SK-N-SH (cell line): Measurements from ENCODE around the gene ARHGAP4. TPM values are rescaled to one million over a fixed set of nuclear protein-coding genes. Genes with fewer than 3 reads are reported as not detected.

Experiments
- CTCF ChIA-PET: fragments of 300-600, 350-600 bp; formaldehyde crosslinking; extraction: SDS; loops from one replicate; lab custom pipeline; 2021; lab: Yijun Ruan, JAX
- POLR2A ChIA-PET: fragments of 350-600 bp; sonication (Branson Sonifier 250); formaldehyde crosslinking; extraction: SDS; loops from one replicate; lab custom pipeline; 2020; ENCODE audit warnings: antibody characterized with exemption, inconsistent platforms; lab: Yijun Ruan, JAX
- DNase-seq: peaks from one replicate; pipeline ENCODE4 v3.0.0; 2012
- H2AFZ ChIP-seq: fragments of 200-600 bp; sonication (generic); 2 replicates; pipeline ENCODE4 v1.8.1; 2016; ENCODE audit warnings: antibody characterized with exemption, mild to moderate bottlenecking, low read depth
- H3F3A ChIP-seq: fragments of 200-600 bp; sonication (generic); replicated peaks from 2 replicates; pipeline ENCODE3; 2016; ENCODE audit warnings: antibody characterized with exemption, mild to moderate bottlenecking; ENCODE audit not compliant: insufficient read depth
- H3K27ac ChIP-seq, 2 experiments: fragments of 200-500 bp in 1 of 2; fragments of 200-600 bp in 1 of 2; sonication (Bioruptor generic) in 1 of 2; sonication (generic), shearing (Covaris generic) in 1 of 2; 2 replicates each; pipeline versions ENCODE4 v1.5.1 to v1.6.1; 2014 to 2016; ENCODE audit warnings: low read depth in 2 of 2, inconsistent platforms in 1 of 2, low read length in 1 of 2, mild to moderate bottlenecking in 1 of 2, mixed read lengths in 1 of 2
- H3K27me3 ChIP-seq: fragments of 200-600 bp; sonication (generic), shearing (Covaris generic); 2 replicates; pipeline ENCODE4 v1.6.1; 2016; ENCODE audit warnings: mixed run types; ENCODE audit not compliant: insufficient read depth
- H3K36me3 ChIP-seq, 2 experiments: fragments of 200-500 bp in 1 of 2; fragments of 200-600 bp in 1 of 2; sonication (Bioruptor generic) in 1 of 2; sonication (generic) in 1 of 2; replicated peaks in 1 of 2; 2 replicates each; pipeline versions ENCODE3 to v1.5.1; 2014 to 2016; ENCODE audit warnings: low read length in 1 of 2, mild to moderate bottlenecking in 1 of 2; ENCODE audit not compliant: insufficient read depth in 2 of 2, control insufficient read depth in 1 of 2
- H3K4me1 ChIP-seq, 2 experiments: fragments of 200-500 bp in 1 of 2; fragments of 200-600 bp in 1 of 2; sonication (Bioruptor generic) in 1 of 2; sonication (generic), shearing (Covaris generic) in 1 of 2; 2 replicates each; pipeline versions ENCODE4 v1.5.1 to v1.6.1; 2014 to 2016; ENCODE audit warnings: low read depth in 1 of 2, low read length in 1 of 2, mixed run types in 1 of 2; ENCODE audit not compliant: insufficient read depth in 2 of 2, control insufficient read depth in 1 of 2
- H3K4me2 ChIP-seq: fragments of 200-600 bp; sonication (generic), shearing (Covaris generic); 2 replicates; pipeline ENCODE4 v1.6.1; 2017; ENCODE audit warnings: mixed run types
- H3K4me3 ChIP-seq, 2 experiments: fragments of 200-500 bp in 1 of 2; fragments of 200-600 bp in 1 of 2; sonication (Bioruptor generic) in 1 of 2; sonication (generic), shearing (Covaris generic) in 1 of 2; 2 replicates each; pipeline versions ENCODE4 v1.5.1 to v1.8.1; 2014 to 2016; ENCODE audit warnings: low read depth in 2 of 2, inconsistent platforms in 1 of 2, low read length in 1 of 2, mild to moderate bottlenecking in 1 of 2, mixed read lengths in 1 of 2, moderate library complexity in 1 of 2
- H3K79me2 ChIP-seq: fragments of 200-600 bp; sonication (generic); 2 replicates; pipeline ENCODE4 v1.8.1; 2017; ENCODE audit warnings: mild to moderate bottlenecking; ENCODE audit not compliant: insufficient read depth
- H3K9ac ChIP-seq: fragments of 200-600 bp; sonication (generic); 2 replicates; pipeline ENCODE4 v1.6.1; 2017; ENCODE audit warnings: mixed run types
- H3K9me2 ChIP-seq: fragments of 200-600 bp; sonication (generic); 2 replicates; pipeline ENCODE4 v1.6.1; 2017; ENCODE audit warnings: mixed run types
- H3K9me3 ChIP-seq: fragments of 200-600 bp; sonication (generic); 2 replicates; pipeline ENCODE4 v1.6.1; 2017; ENCODE audit warnings: mixed run types, mild to moderate bottlenecking, moderate library complexity
- H4K20me1 ChIP-seq: fragments of 200-600 bp; sonication (generic); 2 replicates; pipeline ENCODE4 v1.6.1; 2017; ENCODE audit warnings: mild to moderate bottlenecking, mixed run types; ENCODE audit not compliant: insufficient read depth
- CHD2 ChIP-seq: fragments of 150-350 bp; IDR thresholded peaks from 2 replicates; pipeline ENCODE4 v1.6.1; 2018; ENCODE audit warnings: low read length; ENCODE audit not compliant: partially characterized antibody
- ELF1 ChIP-seq: IDR thresholded peaks from 2 replicates; pipeline ENCODE4 v1.4.0; 2012
- EP300 ChIP-seq, 2 experiments: IDR thresholded peaks; 2 replicates each; pipeline versions ENCODE4 v1.4.0 to v1.6.1; 2012; ENCODE audit warnings: borderline replicate concordance in 1 of 2, low read depth in 1 of 2, low read length in 1 of 2
- FOSL2 ChIP-seq: IDR thresholded peaks from 2 replicates; pipeline ENCODE4 v1.4.0; 2012; ENCODE audit warnings: low read depth, mild to moderate bottlenecking, moderate library complexity, borderline replicate concordance
- FOXJ3 ChIP-seq: sonication (generic); formaldehyde crosslinking; IDR thresholded peaks from 2 replicates; pipeline ENCODE4 v1.5.1; 2020; ENCODE audit warnings: mild to moderate bottlenecking, missing genetic modification reagents
- FOXM1 ChIP-seq: IDR thresholded peaks from 2 replicates; pipeline ENCODE4 v1.4.0; 2012; ENCODE audit warnings: low read depth, mild to moderate bottlenecking
- JUND ChIP-seq: IDR thresholded peaks from 2 replicates; pipeline ENCODE4 v1.4.0; 2012
- MXI1 ChIP-seq: IDR thresholded peaks from 2 replicates; pipeline ENCODE4 v1.6.1; 2012; ENCODE audit warnings: mild to moderate bottlenecking, low read depth, low read length, improper control_type of control experiment
- NFIC ChIP-seq: IDR thresholded peaks from 2 replicates; pipeline ENCODE4 v1.4.0; 2012; ENCODE audit warnings: borderline replicate concordance
- RCOR1 ChIP-seq: fragments of 150-350 bp; IDR thresholded peaks from 2 replicates; pipeline ENCODE4 v1.6.1; 2017; ENCODE audit warnings: antibody characterized with exemption, low read length
- RFX5 ChIP-seq: IDR thresholded peaks from 2 replicates; pipeline ENCODE4 v1.6.1; 2012; ENCODE audit warnings: mild to moderate bottlenecking, improper control_type of control experiment, low read length
- SIN3A ChIP-seq: IDR thresholded peaks from 2 replicates; pipeline ENCODE4 v1.6.1; 2012; ENCODE audit warnings: low read depth, mild to moderate bottlenecking, low read length, moderate library complexity, borderline replicate concordance
- TCF12 ChIP-seq: IDR thresholded peaks from 2 replicates; pipeline ENCODE4 v1.4.0; 2012
- YY1 ChIP-seq: IDR thresholded peaks from 2 replicates; pipeline ENCODE4 v1.4.0; 2012; ENCODE audit warnings: low read depth, mild to moderate bottlenecking
- WGBS: methylation state at CpG from one replicate; pipeline ENCODE4 v1.1.6; 2017; ENCODE audit warnings: low lambda C conversion rate; 5-methylcytosine and 5-hydroxymethylcytosine counted together
- polyA plus RNA-seq, 3 experiments: library from polyadenylated mRNA; depleted of rRNA; stranded (reverse); fragments of >200 nt; gene quantifications; 2 replicates each; pipeline ENCODE4 v1.2.3, GENCODE V29; 2012
- TF ChIP-seq, protein P1 (sequence below): IDR thresholded peaks from 2 replicates; pipeline ENCODE4 v1.6.1; 2012; ENCODE audit warnings: mild to moderate bottlenecking, low read depth, low read length, moderate library complexity

ARHGAP4 gene
- polyA plus RNA-seq, 1 of the 3 experiments (the other 2 are of a cell fraction): 1.6 TPM

GRCh38 chrX:153889123-153889522, 36.9 kb downstream of the ARHGAP4 start:
- peaks cover 44% of the 10 kb centered on the region for H3K27me3 ChIP-seq
- no peaks in the 10 kb centered on the region for H3K36me3 ChIP-seq
- ChIA-PET POLR2A (no interaction called here), CTCF (interaction anchor here (1.2 kb wide), 1 partner anchor 58 kb away, joined by 3 read pairs; no protein-coding TSS in a partner anchor)
- no peaks in the 10 kb centered on the region for H3K9me3 ChIP-seq
- H4K20me1 ChIP-seq: no peaks in the 10 kb centered on the region
- peaks cover 0 to 15% of the 10 kb centered on the region in 2 experiments; a peak in 1 of 4 replicates for H3K4me1 ChIP-seq
- H3K4me2 ChIP-seq: no peak overlapping the region
- WGBS: 76% methylated on average over 5 of the region's 6 CpGs
- no peak overlapping the region for H3K9ac ChIP-seq
- DNase-seq: no peak
- TF ChIP-seq FOSL2: no peak
- no peak for TF ChIP-seq RCOR1
- TF ChIP-seq FOXJ3 (CRISPR knock-in tag): no peak
- TF ChIP-seq, protein P1, sequence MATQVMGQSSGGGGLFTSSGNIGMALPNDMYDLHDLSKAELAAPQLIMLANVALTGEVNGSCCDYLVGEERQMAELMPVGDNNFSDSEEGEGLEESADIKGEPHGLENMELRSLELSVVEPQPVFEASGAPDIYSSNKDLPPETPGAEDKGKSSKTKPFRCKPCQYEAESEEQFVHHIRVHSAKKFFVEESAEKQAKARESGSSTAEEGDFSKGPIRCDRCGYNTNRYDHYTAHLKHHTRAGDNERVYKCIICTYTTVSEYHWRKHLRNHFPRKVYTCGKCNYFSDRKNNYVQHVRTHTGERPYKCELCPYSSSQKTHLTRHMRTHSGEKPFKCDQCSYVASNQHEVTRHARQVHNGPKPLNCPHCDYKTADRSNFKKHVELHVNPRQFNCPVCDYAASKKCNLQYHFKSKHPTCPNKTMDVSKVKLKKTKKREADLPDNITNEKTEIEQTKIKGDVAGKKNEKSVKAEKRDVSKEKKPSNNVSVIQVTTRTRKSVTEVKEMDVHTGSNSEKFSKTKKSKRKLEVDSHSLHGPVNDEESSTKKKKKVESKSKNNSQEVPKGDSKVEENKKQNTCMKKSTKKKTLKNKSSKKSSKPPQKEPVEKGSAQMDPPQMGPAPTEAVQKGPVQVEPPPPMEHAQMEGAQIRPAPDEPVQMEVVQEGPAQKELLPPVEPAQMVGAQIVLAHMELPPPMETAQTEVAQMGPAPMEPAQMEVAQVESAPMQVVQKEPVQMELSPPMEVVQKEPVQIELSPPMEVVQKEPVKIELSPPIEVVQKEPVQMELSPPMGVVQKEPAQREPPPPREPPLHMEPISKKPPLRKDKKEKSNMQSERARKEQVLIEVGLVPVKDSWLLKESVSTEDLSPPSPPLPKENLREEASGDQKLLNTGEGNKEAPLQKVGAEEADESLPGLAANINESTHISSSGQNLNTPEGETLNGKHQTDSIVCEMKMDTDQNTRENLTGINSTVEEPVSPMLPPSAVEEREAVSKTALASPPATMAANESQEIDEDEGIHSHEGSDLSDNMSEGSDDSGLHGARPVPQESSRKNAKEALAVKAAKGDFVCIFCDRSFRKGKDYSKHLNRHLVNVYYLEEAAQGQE: no peak
- TF ChIP-seq NFIC: no peak
- no peak overlapping the region for H2AFZ ChIP-seq
- no peaks in the 10 kb centered on the region for H3K9me2 ChIP-seq
- no peak overlapping the region for H3K27ac ChIP-seq
- H3F3A ChIP-seq: no peaks in the 10 kb centered on the region
- no peaks in the 10 kb centered on the region for H3K79me2 ChIP-seq
- H3K4me3 ChIP-seq: no peak overlapping the region

DNA sequence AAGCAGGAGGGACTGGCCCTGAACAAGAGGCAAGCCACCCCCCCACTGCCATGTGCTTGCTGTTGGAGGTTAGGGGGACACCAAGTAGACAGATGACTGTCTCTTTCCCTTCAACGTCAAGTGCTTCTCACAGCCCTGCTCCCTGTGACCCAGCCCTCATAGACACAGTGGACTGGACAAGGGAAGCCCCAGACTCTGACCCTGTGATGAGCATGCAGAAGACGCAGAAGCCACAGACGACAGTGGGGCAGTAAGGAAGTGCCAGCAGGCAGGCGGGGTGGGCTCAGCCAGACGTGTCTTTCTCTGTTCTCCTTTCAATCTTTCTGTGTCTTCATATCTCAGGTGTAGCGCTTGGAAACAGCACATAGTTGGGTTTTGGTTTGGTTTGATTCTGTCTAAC, 37.7 kb downstream of the ARHGAP4 start:
- 38% methylated on average over 4 of the region's 6 CpGs for WGBS
- Histone ChIP-seq H3K4me3 (no peak overlapping the region), H3K9me2 (no peaks in the 10 kb centered on the region)

More for the DNA sequence above, 37.7 kb downstream of the ARHGAP4 start:
- Histone ChIP-seq H3K27ac (no peak overlapping the region), H3K79me2 (no peaks in the 10 kb centered on the region), H3K9ac (no peak overlapping the region), H3K27me3 (peaks cover 43% of the 10 kb centered on the region), H4K20me1 (no peaks in the 10 kb centered on the region), H3K4me2 (no peak overlapping the region), H3F3A (no peaks in the 10 kb centered on the region), H3K9me3 (no peaks in the 10 kb centered on the region), H2AFZ (no peak overlapping the region), H3K36me3 (no peaks in the 10 kb centered on the region), H3K4me1 (peaks cover 0 to 22% of the 10 kb centered on the region in 2 experiments; a peak in 1 of 4 replicates)
- ChIA-PET CTCF (interaction anchor here (1.2 kb wide), 1 partner anchor 59 kb away, joined by 3 read pairs; no protein-coding TSS in a partner anchor), POLR2A (no interaction called here)
- TF ChIP-seq SIN3A (no peak), JUND (no peak), MXI1 (no peak), FOXM1 (no peak), ELF1 (no peak), YY1 (no peak), CHD2 (no peak), EP300 (IDR thresholded peaks at IDR 0.05; ENCODE audit: borderline replicate concordance in 1 of 2, low read depth in 1 of 2, low read length in 1 of 2) (no peak), RFX5 (no peak), TCF12 (no peak), RCOR1 (no peak)
- TF ChIP-seq, protein P1: no peak
- DNase-seq: no peak
